Vagina (tissue), 2 donors: Measurements from ENCODE around the gene TBC1D25.

Experiments used
- CTCF ChIP-seq, 3 experiments: fragments of 450-650 bp in 2 of 3; fragments of 200-600 bp in 1 of 3; sonication (generic) in 1 of 3; IDR thresholded peaks; one replicate each; pipeline ENCODE4 v1.5.1; 2017 to 2019; ENCODE audit warnings: antibody characterized with exemption in 3 of 3, mild to moderate bottlenecking in 2 of 3, moderate library complexity in 2 of 3
- POLR2A ChIP-seq, 2 donors: fragments of 450-650 bp; IDR thresholded peaks; one replicate each; pipeline ENCODE4 v1.6.1; 2017; ENCODE audit warnings: antibody characterized with exemption in 2 of 2, mild to moderate bottlenecking in 2 of 2, moderate library complexity in 2 of 2

GRCh38 chrX:48592971-48593370, 53.5 kb downstream of the TBC1D25 start:
- no peak for TF ChIP-seq CTCF (IDR thresholded peaks at IDR 0.05)
- no peak for TF ChIP-seq POLR2A (IDR thresholded peaks at IDR 0.05)
